ENCODE data around the gene INO80C.

DNA sequence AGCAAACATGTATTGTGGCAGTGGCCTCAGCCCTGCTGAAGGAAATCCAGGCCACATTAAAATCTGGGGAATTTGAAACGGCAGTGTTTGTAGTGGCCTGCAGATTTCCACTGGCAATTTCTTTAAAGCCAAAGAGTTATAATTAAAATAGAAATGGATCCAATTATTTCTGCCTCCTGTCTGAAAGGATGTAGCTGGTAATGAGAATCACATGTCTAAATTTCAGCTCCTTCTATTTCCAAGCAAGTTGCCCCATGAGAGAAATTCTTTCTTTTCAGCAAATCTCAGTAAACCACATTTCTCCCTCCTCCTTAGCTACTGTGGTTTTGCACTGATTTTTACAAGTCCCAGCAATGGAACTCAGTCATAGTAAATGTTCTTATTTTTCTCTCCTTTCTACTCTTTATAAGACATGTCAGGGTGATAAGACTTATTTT lies 65.2 kb downstream of the INO80C start:
- TF ChIP-seq EZH2 (optimal IDR thresholded peaks at IDR 0.05; ENCODE audit: low read depth, low read length) (no peak), CTCF (IDR thresholded peaks at IDR 0.05; ENCODE audit: low read length) (no peak), EZH2phosphoT487 (IDR thresholded peaks at IDR 0.05; ENCODE audit: low read length) (no peak)
